Measurements from ENCODE around the gene PRKD2. TPM values are rescaled to one million over a fixed set of nuclear protein-coding genes. Genes with fewer than 3 reads are reported as not detected.

The PRKD2 gene
- total RNA-seq, 1 donor from 2014 or later = 41.9 TPM

DNA sequence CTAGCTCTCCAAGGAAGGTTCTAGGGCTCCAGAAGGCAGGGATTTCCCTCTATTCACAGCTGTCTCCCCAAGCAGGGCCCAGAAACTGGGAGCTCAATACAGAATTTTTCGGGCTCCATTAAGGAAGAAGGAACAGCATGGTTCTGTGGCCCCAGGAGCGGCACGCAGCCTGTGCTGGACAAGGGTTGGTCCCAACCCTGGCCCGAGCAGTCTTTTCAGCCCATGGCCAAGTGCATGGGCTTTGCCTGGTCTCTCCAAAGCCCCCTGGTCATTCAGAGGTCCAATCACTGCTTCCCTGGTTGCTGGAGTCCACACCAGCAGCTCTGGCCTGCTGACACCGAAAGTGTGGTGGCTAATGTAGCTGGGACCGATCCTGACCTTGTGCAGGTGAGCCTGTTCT lies 6.6 kb upstream of the PRKD2 start:
- Mint-ChIP-seq H3K27ac (ENCODE audit: unreplicated experiment) (no peak overlapping the region), H3K9me3 (ENCODE audit: unreplicated experiment) (no peaks in the 10 kb centered on the region), H3K36me3 (ENCODE audit: unreplicated experiment) (peaks cover 27% of the 10 kb centered on the region), H3K27me3 (ENCODE audit: unreplicated experiment) (no peaks in the 10 kb centered on the region), H3K4me3 (ENCODE audit: unreplicated experiment) (no peak overlapping the region), H3K4me1 (ENCODE audit: unreplicated experiment) (peaks cover 2% of the 10 kb centered on the region)
- TF ChIP-seq, protein P1, sequence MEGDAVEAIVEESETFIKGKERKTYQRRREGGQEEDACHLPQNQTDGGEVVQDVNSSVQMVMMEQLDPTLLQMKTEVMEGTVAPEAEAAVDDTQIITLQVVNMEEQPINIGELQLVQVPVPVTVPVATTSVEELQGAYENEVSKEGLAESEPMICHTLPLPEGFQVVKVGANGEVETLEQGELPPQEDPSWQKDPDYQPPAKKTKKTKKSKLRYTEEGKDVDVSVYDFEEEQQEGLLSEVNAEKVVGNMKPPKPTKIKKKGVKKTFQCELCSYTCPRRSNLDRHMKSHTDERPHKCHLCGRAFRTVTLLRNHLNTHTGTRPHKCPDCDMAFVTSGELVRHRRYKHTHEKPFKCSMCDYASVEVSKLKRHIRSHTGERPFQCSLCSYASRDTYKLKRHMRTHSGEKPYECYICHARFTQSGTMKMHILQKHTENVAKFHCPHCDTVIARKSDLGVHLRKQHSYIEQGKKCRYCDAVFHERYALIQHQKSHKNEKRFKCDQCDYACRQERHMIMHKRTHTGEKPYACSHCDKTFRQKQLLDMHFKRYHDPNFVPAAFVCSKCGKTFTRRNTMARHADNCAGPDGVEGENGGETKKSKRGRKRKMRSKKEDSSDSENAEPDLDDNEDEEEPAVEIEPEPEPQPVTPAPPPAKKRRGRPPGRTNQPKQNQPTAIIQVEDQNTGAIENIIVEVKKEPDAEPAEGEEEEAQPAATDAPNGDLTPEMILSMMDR (IDR thresholded peaks at IDR 0.05) = no peak
- no peak for DNase-seq (ENCODE audit: extremely low spot score, unreplicated experiment)

DNA sequence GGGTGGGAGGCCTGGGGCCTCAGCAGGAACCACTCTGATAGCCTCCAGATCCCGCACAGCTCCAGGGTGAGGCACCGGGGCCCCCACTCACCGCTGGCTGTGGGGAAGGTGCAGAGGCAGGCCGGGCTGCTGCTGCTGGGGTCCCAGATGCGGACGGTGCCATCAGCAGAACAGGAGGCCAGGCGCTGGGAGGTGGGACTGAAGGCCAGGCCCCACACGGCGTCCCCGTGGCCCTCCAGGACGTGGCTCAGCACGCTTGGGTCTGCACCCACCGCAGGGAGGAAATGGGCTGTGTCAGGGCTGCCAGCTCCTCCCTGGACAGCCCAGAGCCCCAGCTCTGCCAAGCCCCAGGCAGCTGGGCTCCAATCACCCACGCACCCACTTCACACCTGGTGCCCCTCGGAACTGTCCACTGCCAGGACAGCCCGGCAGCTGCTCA lies 6.1 kb upstream of the PRKD2 start:
- Mint-ChIP-seq H3K9me3 (ENCODE audit: unreplicated experiment) (no peaks in the 10 kb centered on the region), H3K4me3 (ENCODE audit: unreplicated experiment) (no peak overlapping the region), H3K27ac (ENCODE audit: unreplicated experiment) (no peak overlapping the region), H3K36me3 (ENCODE audit: unreplicated experiment) (peaks cover 27% of the 10 kb centered on the region), H3K4me1 (ENCODE audit: unreplicated experiment) (peaks cover 4% of the 10 kb centered on the region), H3K27me3 (ENCODE audit: unreplicated experiment) (no peaks in the 10 kb centered on the region)
- TF ChIP-seq, protein P1 (IDR thresholded peaks at IDR 0.05) = no peak
- no peak for DNase-seq (ENCODE audit: extremely low spot score, unreplicated experiment)

GRCh38 chr19:46722421-46723022 lies 5.6 kb upstream of the PRKD2 start:
- Mint-ChIP-seq H3K36me3 (ENCODE audit: unreplicated experiment) (peaks cover 27% of the 10 kb centered on the region), H3K4me3 (ENCODE audit: unreplicated experiment) (no peak overlapping the region), H3K27me3 (ENCODE audit: unreplicated experiment) (no peaks in the 10 kb centered on the region), H3K27ac (ENCODE audit: unreplicated experiment) (no peak overlapping the region), H3K9me3 (ENCODE audit: unreplicated experiment) (no peaks in the 10 kb centered on the region), H3K4me1 (ENCODE audit: unreplicated experiment) (peaks cover 9% of the 10 kb centered on the region)
- no peak for DNase-seq (ENCODE audit: extremely low spot score, unreplicated experiment)
- TF ChIP-seq, protein P1 (IDR thresholded peaks at IDR 0.05) = no peak

- Mint-ChIP-seq H3K4me3 (ENCODE audit: unreplicated experiment) (no peak overlapping the region), H3K27ac (ENCODE audit: unreplicated experiment) (no peak overlapping the region), H3K4me1 (ENCODE audit: unreplicated experiment) (peaks cover 9% of the 10 kb centered on the region), H3K9me3 (ENCODE audit: unreplicated experiment) (no peaks in the 10 kb centered on the region), H3K36me3 (ENCODE audit: unreplicated experiment) (peaks cover 27% of the 10 kb centered on the region), H3K27me3 (ENCODE audit: unreplicated experiment) (no peaks in the 10 kb centered on the region)
- DNase-seq (ENCODE audit: extremely low spot score, unreplicated experiment) = no peak
- TF ChIP-seq, protein P1 (IDR thresholded peaks at IDR 0.05) = no peak
Measured at GRCh38 chr19:46722004-46722380, 5.1 kb upstream of the PRKD2 start.

- Mint-ChIP-seq H3K36me3 (ENCODE audit: unreplicated experiment) (peaks cover 27% of the 10 kb centered on the region), H3K27ac (ENCODE audit: unreplicated experiment) (no peak overlapping the region), H3K27me3 (ENCODE audit: unreplicated experiment) (no peaks in the 10 kb centered on the region), H3K4me1 (ENCODE audit: unreplicated experiment) (peaks cover 9% of the 10 kb centered on the region), H3K9me3 (ENCODE audit: unreplicated experiment) (no peaks in the 10 kb centered on the region), H3K4me3 (ENCODE audit: unreplicated experiment) (no peak overlapping the region)
- TF ChIP-seq, protein P1 (IDR thresholded peaks at IDR 0.05) = peak; percentile 16
- DNase-seq (ENCODE audit: extremely low spot score, unreplicated experiment) = no peak
Measured at GRCh38 chr19:46721269-46722003, 4.5 kb upstream of the PRKD2 start.

Data from osteocyte (in vitro differentiated cells).